RCC 7860 (cell line): ENCODE results near the gene YEATS4.

Source experiments
- DNase-seq: peaks from one replicate; pipeline ENCODE4 v3.0.0-alpha.2; 2015; ENCODE audit warnings: low spot score
- FAIRE-seq: peaks from 2 replicates; lab custom pipeline; 2012; peaks lifted over from hg19 to GRCh38; lab: Jason Lieb, UNC

Gene YEATS4

GRCh38 chr12:69388371-69388770, 28.8 kb downstream of the YEATS4 start:
- DNase-seq, result peak; percentile 34

GRCh38 chr12:69389831-69390230, 30.3 kb downstream of the YEATS4 start:
- DNase-seq (no peak), FAIRE-seq (no peak)

More at GRCh38 chr12:69388371-69388770, 28.8 kb downstream of the YEATS4 start:
- peak; percentile 63 for FAIRE-seq

- DNase-seq, result no peak
- no peak for FAIRE-seq
Observed at GRCh38 chr12:69392179-69392928, 32.8 kb downstream of the YEATS4 start.

- DNase-seq, result no peak
- FAIRE-seq, result no peak
Observed at GRCh38 chr12:69396041-69396440, 36.5 kb downstream of the YEATS4 start.

GRCh38 chr12:69396963-69397362, 37.4 kb downstream of the YEATS4 start:
- DNase-seq, result no peak
- FAIRE-seq, result no peak

- FAIRE-seq, result no peak
Observed at GRCh38 chr12:69397978-69398377, 38.4 kb downstream of the YEATS4 start.

GRCh38 chr12:69401940-69402339, 42.4 kb downstream of the YEATS4 start:
- no peak for FAIRE-seq
- no peak for DNase-seq

More at GRCh38 chr12:69397978-69398377, 38.4 kb downstream of the YEATS4 start:
- DNase-seq, result no peak

GRCh38 chr12:69404851-69405565, 45.5 kb downstream of the YEATS4 start:
- DNase-seq (no peak), FAIRE-seq (no peak)

GRCh38 chr12:69405566-69405865, 46.0 kb downstream of the YEATS4 start:
- DNase-seq (peak; percentile 91), FAIRE-seq (peak; percentile 97)

- FAIRE-seq (no peak), DNase-seq (no peak)
Observed at GRCh38 chr12:69406217-69406616, 46.7 kb downstream of the YEATS4 start.

GRCh38 chr12:69410571-69410970, 51.0 kb downstream of the YEATS4 start:
- no peak for FAIRE-seq
- DNase-seq, result no peak

GRCh38 chr12:69412655-69413054, 53.1 kb downstream of the YEATS4 start:
- DNase-seq, result no peak
- FAIRE-seq, result no peak

- no peak for DNase-seq
- FAIRE-seq, result no peak
Observed at GRCh38 chr12:69415471-69416275, 56.1 kb downstream of the YEATS4 start.

GRCh38 chr12:69417231-69417630, 57.7 kb downstream of the YEATS4 start:
- no peak for FAIRE-seq
- DNase-seq, result no peak

GRCh38 chr12:69417741-69418167, 58.2 kb downstream of the YEATS4 start:
- DNase-seq (no peak), FAIRE-seq (no peak)

GRCh38 chr12:69419701-69420100, 60.2 kb downstream of the YEATS4 start:
- DNase-seq (no peak), FAIRE-seq (no peak)

GRCh38 chr12:69421548-69421947, 62.0 kb downstream of the YEATS4 start:
- DNase-seq, result no peak
- FAIRE-seq, result no peak

GRCh38 chr12:69423037-69423905, 63.7 kb downstream of the YEATS4 start:
- DNase-seq (no peak), FAIRE-seq (no peak)

- DNase-seq (no peak), FAIRE-seq (no peak)
Observed at GRCh38 chr12:69425417-69425816, 65.9 kb downstream of the YEATS4 start.

GRCh38 chr12:69428351-69429073, 69.0 kb downstream of the YEATS4 start:
- DNase-seq (no peak), FAIRE-seq (no peak)
